ENCODE measurements around the gene IGFBP6.

IGFBP6 gene

DNA sequence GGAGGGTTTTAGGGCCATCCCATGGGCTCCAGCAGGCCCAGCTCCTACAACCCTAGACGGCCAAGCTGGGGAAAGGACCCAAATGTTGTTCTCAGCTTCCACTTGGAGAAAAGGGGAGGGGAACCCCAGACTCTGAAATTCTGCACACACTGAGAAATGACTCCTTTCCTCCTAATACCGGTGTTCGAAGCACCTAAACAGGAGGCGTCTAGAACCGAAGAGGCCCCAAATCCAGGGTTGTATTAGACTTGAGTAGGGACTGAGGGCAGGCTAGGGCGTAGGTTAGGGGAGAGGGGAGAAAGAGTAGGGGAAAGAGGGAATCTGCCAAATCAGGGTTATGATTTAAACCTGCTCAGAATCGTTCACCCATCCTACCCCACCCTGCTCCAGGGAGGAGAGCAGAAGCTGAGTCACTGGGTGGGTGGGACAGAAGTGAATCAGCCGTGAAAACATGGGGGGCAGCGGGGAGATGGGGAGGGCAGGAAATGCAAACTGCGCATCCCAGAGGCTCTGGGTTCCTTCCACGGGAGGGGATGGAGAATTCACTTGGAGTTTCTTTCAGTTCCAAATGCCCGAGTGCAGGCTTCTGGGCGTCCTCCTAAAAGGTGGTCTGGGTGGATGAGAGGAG, 1.0 kb downstream of the IGFBP6 start:
- TF ChIP-seq KLF1 (tag by site-specific recombination; IDR thresholded peaks at IDR 0.05) (peak; percentile 71), GFI1B (tag by site-specific recombination; IDR thresholded peaks at IDR 0.05) (no peak), ZNF223 (tag by site-specific recombination; IDR thresholded peaks at IDR 0.05) (no peak), KLF17 (tag by site-specific recombination; IDR thresholded peaks at IDR 0.05) (peak; percentile 94), ZNF366 (tag by site-specific recombination; conservative IDR thresholded peaks at IDR 0.05) (0 out of 2 replicates have a peak, but pooled peaks have one; percentile 29), ZFP37 (tag by site-specific recombination; IDR thresholded peaks at IDR 0.05) (no peak; the same call in 1 of the 2 replicates), MZF1 (tag by site-specific recombination; IDR thresholded peaks at IDR 0.05; ENCODE audit: borderline replicate concordance) (no peak), EGR2 (tag by site-specific recombination; IDR thresholded peaks at IDR 0.05; ENCODE audit: low read depth) (0 out of 2 replicates have a peak, but pooled peaks have one; percentile 5)
- TF ChIP-seq, protein P1, sequence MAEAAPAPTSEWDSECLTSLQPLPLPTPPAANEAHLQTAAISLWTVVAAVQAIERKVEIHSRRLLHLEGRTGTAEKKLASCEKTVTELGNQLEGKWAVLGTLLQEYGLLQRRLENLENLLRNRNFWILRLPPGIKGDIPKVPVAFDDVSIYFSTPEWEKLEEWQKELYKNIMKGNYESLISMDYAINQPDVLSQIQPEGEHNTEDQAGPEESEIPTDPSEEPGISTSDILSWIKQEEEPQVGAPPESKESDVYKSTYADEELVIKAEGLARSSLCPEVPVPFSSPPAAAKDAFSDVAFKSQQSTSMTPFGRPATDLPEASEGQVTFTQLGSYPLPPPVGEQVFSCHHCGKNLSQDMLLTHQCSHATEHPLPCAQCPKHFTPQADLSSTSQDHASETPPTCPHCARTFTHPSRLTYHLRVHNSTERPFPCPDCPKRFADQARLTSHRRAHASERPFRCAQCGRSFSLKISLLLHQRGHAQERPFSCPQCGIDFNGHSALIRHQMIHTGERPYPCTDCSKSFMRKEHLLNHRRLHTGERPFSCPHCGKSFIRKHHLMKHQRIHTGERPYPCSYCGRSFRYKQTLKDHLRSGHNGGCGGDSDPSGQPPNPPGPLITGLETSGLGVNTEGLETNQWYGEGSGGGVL (tag by site-specific recombination; IDR thresholded peaks at IDR 0.05): 0 out of 2 replicates have a peak, but pooled peaks have one; percentile 5
- TF ChIP-seq, protein P2, sequence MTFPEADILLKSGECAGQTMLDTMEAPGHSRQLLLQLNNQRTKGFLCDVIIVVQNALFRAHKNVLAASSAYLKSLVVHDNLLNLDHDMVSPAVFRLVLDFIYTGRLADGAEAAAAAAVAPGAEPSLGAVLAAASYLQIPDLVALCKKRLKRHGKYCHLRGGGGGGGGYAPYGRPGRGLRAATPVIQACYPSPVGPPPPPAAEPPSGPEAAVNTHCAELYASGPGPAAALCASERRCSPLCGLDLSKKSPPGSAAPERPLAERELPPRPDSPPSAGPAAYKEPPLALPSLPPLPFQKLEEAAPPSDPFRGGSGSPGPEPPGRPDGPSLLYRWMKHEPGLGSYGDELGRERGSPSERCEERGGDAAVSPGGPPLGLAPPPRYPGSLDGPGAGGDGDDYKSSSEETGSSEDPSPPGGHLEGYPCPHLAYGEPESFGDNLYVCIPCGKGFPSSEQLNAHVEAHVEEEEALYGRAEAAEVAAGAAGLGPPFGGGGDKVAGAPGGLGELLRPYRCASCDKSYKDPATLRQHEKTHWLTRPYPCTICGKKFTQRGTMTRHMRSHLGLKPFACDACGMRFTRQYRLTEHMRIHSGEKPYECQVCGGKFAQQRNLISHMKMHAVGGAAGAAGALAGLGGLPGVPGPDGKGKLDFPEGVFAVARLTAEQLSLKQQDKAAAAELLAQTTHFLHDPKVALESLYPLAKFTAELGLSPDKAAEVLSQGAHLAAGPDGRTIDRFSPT (tag by site-specific recombination; IDR thresholded peaks at IDR 0.05): no peak
- Histone ChIP-seq H3K27ac (ENCODE audit: extremely low read depth, low read depth, low read length) (no peak overlapping the region; the same call in 1 of the 2 replicates), H3K4me3 (ENCODE audit: low read depth, low read length) (no peak overlapping the region), H3K9me3 (ENCODE audit: control insufficient read depth, insufficient read depth, low read depth, low read length) (no peaks in the 10 kb centered on the region), H3K36me3 (ENCODE audit: control insufficient read depth in 2 of 2, insufficient read depth in 1 of 2, low read length in 2 of 2) (no peaks in the 10 kb centered on the region), H3K4me1 (ENCODE audit: control insufficient read depth, insufficient read depth, low read length) (peaks cover 3% of the 10 kb centered on the region; the same call in 1 of the 2 replicates)
- ChIA-PET POLR2A (interaction anchor here (0.9 to 1.8 kb wide), 6 partner anchors 19 to 52 kb away, joined by 3 to 17 read pairs (median 8); partner anchors contain the start of gene SPRYD3), CTCF (interaction anchor here (0.5 to 7.8 kb wide), 30 partner anchors 8 to 816 kb away, joined by 3 to 264 read pairs (median 4); partner anchors contain the start of genes SPRYD3 and TNS2)

DNA sequence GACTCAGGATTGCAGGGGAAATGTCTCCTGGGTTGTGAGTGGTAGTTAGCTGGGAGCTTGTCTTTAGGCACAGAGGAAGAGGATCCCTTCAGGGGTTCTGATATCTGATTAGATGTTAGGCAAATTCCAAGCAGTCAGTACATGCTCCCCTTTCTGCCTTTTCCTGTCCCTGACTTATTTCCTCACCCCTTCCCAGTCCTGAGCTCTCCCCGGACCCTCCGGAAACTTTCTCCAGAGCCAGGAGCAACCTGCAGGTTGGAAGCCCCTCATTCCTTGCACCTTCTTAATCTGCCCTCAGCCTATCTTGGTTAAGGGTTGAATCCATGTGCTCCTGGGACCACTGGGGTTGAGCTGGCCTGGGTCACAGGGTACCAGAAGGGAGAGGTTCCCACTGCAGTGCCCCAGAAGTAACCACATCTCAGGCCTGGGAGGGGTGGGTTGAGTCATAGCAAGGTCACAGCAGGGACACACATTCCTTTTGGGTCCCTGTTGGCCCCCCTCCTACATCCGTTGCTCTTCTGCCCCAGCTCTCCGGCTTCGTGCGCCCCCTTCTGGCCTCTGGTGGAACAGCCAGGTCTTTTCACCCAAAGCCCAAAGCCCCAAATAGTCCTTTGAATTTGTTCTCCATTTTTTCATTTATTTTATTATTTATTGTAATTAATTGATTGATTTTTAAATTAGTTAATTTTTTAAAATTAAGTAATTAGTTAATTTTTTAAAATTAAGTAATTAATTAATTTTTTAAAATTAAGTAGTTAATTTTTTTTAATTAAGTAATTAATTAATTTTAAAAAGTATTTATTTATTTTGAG, 1.8 kb downstream of the IGFBP6 start:
- CTCF ChIA-PET: interaction anchor here (0.5 to 7.8 kb wide), 34 partner anchors 9 to 518 kb away, joined by 3 to 264 read pairs (median 4); partner anchors contain the start of genes SPRYD3 and TNS2
- Histone ChIP-seq H3K36me3 (ENCODE audit: control insufficient read depth in 2 of 2, insufficient read depth in 1 of 2, low read length in 2 of 2) (no peaks in the 10 kb centered on the region), H3K9me3 (ENCODE audit: control insufficient read depth, insufficient read depth, low read depth, low read length) (no peaks in the 10 kb centered on the region), H3K4me1 (ENCODE audit: control insufficient read depth, insufficient read depth, low read length) (peaks cover 3% of the 10 kb centered on the region; the same call in 1 of the 2 replicates), H3K27ac (ENCODE audit: extremely low read depth, low read depth, low read length) (no peak overlapping the region), H3K4me3 (ENCODE audit: low read depth, low read length) (no peak overlapping the region)
- POLR2A ChIA-PET: interaction anchor here (0.5 to 1.8 kb wide), 7 partner anchors 20 to 90 kb away, joined by 3 to 17 read pairs (median 4); partner anchors contain the start of gene SPRYD3
- TF ChIP-seq, protein P3, sequence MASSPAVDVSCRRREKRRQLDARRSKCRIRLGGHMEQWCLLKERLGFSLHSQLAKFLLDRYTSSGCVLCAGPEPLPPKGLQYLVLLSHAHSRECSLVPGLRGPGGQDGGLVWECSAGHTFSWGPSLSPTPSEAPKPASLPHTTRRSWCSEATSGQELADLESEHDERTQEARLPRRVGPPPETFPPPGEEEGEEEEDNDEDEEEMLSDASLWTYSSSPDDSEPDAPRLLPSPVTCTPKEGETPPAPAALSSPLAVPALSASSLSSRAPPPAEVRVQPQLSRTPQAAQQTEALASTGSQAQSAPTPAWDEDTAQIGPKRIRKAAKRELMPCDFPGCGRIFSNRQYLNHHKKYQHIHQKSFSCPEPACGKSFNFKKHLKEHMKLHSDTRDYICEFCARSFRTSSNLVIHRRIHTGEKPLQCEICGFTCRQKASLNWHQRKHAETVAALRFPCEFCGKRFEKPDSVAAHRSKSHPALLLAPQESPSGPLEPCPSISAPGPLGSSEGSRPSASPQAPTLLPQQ (tag by site-specific recombination; IDR thresholded peaks at IDR 0.05): peak; percentile 58; the same call in 1 of the 2 replicates
- no peak for TF ChIP-seq ZNF37A (tag by site-specific recombination; IDR thresholded peaks at IDR 0.05)
- peak; percentile 85 for TF ChIP-seq ZBTB17 (tag by site-specific recombination; IDR thresholded peaks at IDR 0.05)
- TF ChIP-seq ZNF214 (tag by site-specific recombination; IDR thresholded peaks at IDR 0.05; ENCODE audit: borderline replicate concordance): no peak
- no peak for TF ChIP-seq ZNF274 (IDR thresholded peaks at IDR 0.05; ENCODE audit: low read length)
- TF ChIP-seq ZNF274 (tag by site-specific recombination; IDR thresholded peaks at IDR 0.05; ENCODE audit: borderline replicate concordance): no peak
- TF ChIP-seq, protein P4, sequence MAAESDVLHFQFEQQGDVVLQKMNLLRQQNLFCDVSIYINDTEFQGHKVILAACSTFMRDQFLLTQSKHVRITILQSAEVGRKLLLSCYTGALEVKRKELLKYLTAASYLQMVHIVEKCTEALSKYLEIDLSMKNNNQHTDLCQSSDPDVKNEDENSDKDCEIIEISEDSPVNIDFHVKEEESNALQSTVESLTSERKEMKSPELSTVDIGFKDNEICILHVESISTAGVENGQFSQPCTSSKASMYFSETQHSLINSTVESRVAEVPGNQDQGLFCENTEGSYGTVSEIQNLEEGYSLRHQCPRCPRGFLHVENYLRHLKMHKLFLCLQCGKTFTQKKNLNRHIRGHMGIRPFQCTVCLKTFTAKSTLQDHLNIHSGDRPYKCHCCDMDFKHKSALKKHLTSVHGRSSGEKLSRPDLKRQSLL (tag by site-specific recombination; IDR thresholded peaks at IDR 0.05): no peak
- 0 out of 2 replicates have a peak, but pooled peaks have one; percentile 20 for TF ChIP-seq ZFP37 (tag by site-specific recombination; IDR thresholded peaks at IDR 0.05)
- TF ChIP-seq ZNF776 (tag by site-specific recombination; IDR thresholded peaks at IDR 0.05; ENCODE audit: borderline replicate concordance): no peak
- TF ChIP-seq ZNF266 (tag by site-specific recombination; IDR thresholded peaks at IDR 0.05; ENCODE audit: low read depth): no peak
- peak; percentile 36; the same call in 1 of the 2 replicates for TF ChIP-seq ZBTB8A (tag by site-specific recombination; IDR thresholded peaks at IDR 0.05)
- TF ChIP-seq ZNF621 (tag by site-specific recombination; IDR thresholded peaks at IDR 0.05): no peak
- no peak for TF ChIP-seq ZNF514 (tag by site-specific recombination; IDR thresholded peaks at IDR 0.05)
- TF ChIP-seq ZNF785 (tag by site-specific recombination; IDR thresholded peaks at IDR 0.05): no peak
- no peak for TF ChIP-seq FEZF1 (tag by site-specific recombination; IDR thresholded peaks at IDR 0.05)

Measured in HEK293 (cell line).